Effector CD8-positive, alpha-beta T cell (primary cell): ENCODE results near the gene RAPGEF4.
"Not testable (repeated sequence)": the region's sequence is repeated elsewhere in the genome, so short reads cannot be mapped to it uniquely, and the experiment has no call there.

ENCODE experiments used
- DNase-seq: peaks from one replicate; lab custom pipeline; 2025; lab: John Stamatoyannopoulos, UW

Gene RAPGEF4

GRCh38 chr2:172774302-172774701 is 38.7 kb downstream of the RAPGEF4 start:
- no peak for DNase-seq

- DNase-seq: no peak
Measured at GRCh38 chr2:172775319-172775718, 39.7 kb downstream of the RAPGEF4 start.

DNA sequence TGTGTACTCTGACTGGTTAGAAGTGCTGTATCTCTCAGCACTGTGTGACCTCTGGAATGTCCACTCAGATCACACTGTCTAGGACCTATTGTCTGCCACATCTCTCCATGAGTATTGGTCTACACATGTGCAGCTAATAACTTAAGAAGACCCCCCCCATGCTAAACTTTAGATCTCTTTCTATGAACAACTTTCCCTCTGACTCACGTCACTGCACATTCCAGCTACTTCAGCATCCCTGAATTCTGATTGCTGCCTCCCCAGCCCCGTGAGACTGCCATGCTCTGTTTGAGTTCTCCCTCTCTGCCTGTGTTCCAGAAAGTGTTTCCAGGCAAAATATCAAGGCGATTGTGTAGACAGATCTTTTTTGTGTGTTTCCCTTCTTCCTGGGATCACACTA is 41.8 kb downstream of the RAPGEF4 start:
- DNase-seq: no peak

- no peak for DNase-seq
Measured at GRCh38 chr2:172782506-172783164, 47.0 kb downstream of the RAPGEF4 start.

- DNase-seq: no peak
Measured at GRCh38 chr2:172783165-172783898, 47.7 kb downstream of the RAPGEF4 start.

- no peak for DNase-seq
Measured at GRCh38 chr2:172788871-172789270, 53.2 kb downstream of the RAPGEF4 start.

- DNase-seq: no peak
Measured at GRCh38 chr2:172790404-172790803, 54.8 kb downstream of the RAPGEF4 start.

DNA sequence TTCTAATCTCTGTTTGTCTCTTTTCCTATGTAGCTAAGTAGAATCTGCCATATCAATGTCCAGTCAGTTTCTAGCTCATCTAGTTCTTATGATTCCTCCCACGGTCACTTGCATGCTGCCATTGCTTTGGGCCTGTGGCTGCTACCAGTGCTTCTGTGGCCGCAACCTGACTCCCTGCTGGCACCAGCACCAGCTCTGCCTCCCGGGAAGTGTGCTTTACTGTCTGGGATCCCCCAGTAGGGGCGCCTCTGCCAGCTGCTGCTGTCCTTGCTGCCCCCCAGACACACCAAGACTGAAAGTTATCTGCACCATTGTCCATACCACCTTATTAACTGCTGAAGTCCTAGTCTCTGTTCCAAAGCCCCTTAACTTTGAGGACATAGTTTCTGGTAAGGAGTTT is 56.3 kb downstream of the RAPGEF4 start:
- no peak for DNase-seq

DNA sequence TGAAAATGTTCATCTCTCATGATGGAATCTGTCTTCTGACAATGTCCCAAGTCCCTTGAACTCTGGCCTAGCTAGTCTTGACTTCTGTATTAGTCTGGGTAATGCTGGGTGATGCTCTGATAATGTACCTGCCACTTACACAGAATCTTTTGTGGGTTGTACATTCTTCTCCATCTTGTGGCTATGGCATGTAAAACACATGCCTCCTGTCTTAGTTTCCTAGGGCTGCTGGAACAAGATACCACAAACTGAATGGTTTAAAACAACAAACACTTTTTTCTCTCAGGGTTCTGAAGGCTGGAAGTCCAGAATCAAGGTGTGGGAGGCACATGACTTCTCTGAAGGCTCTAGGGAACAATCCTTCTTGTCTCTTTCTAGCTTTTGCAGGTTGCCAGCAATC is 57.1 kb downstream of the RAPGEF4 start:
- DNase-seq: no peak

DNA sequence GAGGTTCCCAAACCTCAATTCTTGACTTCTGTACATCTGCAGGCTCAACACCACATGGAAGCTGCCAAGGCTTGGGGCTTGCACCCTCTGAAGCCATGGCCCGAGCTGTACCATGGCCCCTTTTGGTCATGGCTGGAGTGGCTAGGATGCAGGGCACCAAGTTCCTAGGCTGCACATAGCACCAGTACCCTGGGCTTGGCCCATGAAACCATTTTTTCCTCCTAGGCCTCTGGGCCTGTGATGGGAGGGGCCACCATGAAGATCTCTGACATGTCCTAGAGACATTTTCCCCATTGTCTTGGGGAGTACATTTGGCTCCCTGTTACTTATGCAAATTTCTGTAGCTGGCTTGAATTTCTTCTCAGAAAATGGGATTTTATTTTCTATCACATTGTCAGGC is 67.7 kb downstream of the RAPGEF4 start:
- DNase-seq: not testable (repeated sequence)

GRCh38 chr2:172804423-172804822 is 68.8 kb downstream of the RAPGEF4 start:
- no peak for DNase-seq

GRCh38 chr2:172806493-172806892 is 70.8 kb downstream of the RAPGEF4 start:
- DNase-seq: no peak

DNA sequence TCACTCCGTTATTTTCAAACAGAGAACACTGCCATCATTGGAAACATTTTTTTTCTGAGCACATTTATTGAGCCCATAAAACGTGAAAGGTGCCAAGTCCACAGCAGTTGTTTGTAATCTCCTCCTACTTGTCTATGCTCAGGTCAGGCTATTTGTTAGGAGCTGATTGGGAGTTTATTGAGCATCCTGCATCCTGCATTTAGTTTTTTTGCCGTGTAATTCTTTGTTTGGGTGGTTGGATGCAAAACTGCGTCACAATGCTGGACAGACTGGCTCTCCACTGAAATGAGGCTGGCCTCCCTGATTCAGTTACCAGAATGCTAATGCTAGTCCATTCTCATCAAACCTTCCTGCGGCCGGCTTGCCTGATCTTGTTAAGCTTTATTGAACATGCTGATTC is 71.4 kb downstream of the RAPGEF4 start:
- DNase-seq: no peak

- no peak for DNase-seq
Measured at GRCh38 chr2:172808156-172808555, 72.5 kb downstream of the RAPGEF4 start.

DNA sequence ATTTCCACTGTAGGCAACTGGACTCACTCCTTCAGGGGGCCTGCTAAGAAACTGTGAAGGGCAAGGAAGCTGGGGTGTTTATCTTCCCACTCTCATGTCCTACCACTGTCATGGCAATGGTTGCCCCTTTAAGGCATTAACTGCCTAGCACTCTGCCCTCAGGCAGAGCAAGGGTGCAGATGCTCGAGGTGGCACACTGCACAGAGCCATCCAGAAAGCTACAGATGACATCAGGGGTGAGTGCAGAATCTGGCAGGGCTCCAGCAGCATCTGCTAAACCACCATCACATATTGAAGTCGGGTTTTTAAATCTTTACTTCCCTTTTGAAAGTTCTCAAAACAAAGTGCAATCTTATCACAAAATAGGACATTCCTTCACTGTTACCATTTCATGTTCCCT is 75.4 kb downstream of the RAPGEF4 start:
- no peak for DNase-seq

- DNase-seq: no peak
Measured at GRCh38 chr2:172812158-172812744, 76.6 kb downstream of the RAPGEF4 start.

DNA sequence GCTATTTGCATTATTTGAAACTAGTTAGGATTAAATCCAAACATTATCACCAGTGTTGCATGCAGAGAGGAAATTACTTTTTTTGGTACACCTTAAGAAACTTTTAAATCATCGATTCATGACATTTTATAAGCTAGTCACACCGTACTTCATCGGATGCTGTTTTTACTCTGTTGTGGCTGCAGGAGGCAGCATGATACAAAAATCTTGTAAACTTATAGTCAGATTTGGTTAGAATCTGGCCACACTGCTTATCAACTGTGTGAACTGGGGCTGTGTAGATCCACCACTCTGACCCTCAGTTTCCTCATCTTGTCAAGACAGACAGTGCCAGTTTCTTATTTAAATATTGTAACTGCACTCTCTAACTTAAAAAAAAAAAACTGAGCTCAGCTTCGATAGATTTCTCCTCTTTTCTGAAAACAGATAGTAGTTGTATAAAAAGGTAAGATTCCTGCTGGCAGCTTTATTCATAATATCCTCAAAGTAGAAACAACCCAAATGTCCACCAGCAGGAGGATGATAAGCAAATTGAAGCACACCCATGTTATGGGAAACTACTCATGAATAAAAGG is 77.8 kb downstream of the RAPGEF4 start:
- DNase-seq: no peak

DNA sequence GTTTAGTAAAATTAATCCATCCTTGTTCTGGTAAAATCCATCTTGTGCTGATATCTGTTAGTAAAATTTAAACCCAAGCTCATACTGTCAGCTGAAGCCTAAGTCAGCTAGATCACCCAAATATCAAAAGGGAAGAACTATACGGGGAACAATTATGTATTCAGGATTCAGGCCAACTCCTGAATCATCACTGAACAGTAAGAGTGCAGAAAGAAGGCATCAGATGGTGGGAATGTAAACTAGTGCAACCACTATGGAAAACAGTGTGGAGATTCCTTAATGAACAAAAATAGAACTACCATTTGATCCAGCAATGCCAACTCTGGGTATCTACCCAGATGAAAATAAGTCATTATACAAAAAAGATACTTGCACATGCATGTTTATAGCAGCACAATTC is 81.8 kb downstream of the RAPGEF4 start:
- no peak for DNase-seq

- DNase-seq: no peak
Measured at GRCh38 chr2:172819943-172820342, 84.3 kb downstream of the RAPGEF4 start.

DNA sequence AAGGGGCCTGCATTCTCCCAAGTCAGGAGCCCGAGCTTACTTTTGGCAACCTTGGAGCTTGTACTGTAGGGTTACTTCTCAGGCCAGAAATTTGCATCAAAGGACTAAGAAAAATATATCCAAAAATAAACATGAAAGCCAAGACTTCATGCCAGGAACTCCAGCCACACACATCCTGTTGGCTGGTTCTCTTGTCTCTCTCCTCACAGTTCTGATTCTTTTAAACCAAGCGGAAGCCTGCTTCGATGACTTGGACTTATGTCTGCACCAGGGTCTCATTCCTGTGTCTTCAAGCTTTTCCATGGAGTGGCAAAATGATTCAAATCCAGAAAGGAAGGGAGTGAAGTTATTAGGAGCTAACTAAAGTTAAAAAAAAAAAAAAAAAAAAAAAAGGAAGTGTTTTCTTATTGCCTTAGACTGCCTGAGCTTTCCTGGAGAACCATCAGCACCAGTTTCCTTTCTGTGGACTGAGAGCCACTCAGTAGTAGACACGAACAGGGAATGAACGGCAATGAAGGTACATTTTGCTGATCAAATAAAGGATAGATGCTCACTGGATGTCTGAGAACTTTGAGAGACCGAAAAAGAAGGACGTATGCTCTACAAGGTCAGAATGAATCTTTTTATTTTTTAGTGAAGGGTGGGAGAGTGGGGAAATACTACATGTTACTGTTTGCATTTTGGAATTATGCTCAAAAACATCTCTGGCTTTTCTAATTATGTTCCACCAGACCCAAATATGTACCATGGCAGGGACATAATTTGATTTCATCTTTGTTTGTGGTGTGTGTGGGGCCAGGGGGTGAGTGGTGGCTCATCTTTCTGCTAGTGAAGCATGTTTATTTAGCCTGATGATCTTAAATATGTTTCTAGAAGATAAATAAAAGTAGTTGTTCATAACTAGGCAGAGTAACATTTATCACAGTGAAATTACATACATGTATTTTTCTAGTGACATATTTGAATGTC is 86.0 kb downstream of the RAPGEF4 start:
- DNase-seq: no peak

GRCh38 chr2:172822585-172822984 is 86.9 kb downstream of the RAPGEF4 start:
- no peak for DNase-seq
